Stimulated activated CD4-positive, alpha-beta T cell treated with anti-CD3 and anti-CD28 coated beads, Interleukin-4, amount 100 ng/mL, for 24 hours (primary cell): ENCODE results near the gene TMEM132D.

Experiments used
- DNase-seq: peaks from one replicate; pipeline ENCODE4 v3.0.0-alpha.2; 2020

Gene TMEM132D

DNA sequence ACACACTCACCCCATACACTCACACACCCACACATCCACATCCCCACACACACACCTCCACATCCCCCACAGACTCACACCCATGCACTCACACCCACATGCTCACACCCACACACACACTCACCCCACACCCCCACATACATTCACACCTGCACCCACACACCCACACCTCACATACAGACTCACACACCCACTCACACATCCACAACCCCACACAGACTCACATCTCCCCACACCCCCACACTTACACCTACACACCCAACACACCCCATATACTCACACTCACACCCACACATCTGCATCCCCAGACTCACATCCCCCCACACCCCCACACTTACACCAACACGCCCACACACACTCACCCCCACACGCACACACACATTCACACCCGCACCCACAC, 878.8 kb downstream of the TMEM132D start:
- DNase-seq = no peak
